CD4-positive, alpha-beta T cell (primary cell): Measurements from ENCODE around the gene ELMOD3. TPM values are rescaled to one million over a fixed set of nuclear protein-coding genes. Genes with fewer than 3 reads are reported as not detected.

Experiments used
- ATAC-seq: fragments of 200-7000 bp; cut with Tn5 transposase; one replicate; pipeline ENCODE4 v1.10.0; 2022; ENCODE audit warnings: mild to moderate bottlenecking; ENCODE audit not compliant: poor library complexity
- CTCF ChIA-PET: fragments of 350-600 bp; sonication (Branson Sonifier 250); formaldehyde crosslinking; loops from one replicate; lab custom pipeline; 2021; ENCODE audit warnings: antibody characterized with exemption, inconsistent platforms; lab: Charles Lee
- POLR2A ChIA-PET: fragments of 350-600 bp; sonication (Branson Sonifier 250); formaldehyde crosslinking; loops from one replicate; lab custom pipeline; 2021; ENCODE audit warnings: antibody characterized with exemption, inconsistent platforms; lab: Charles Lee
- DNase-seq, 14 experiments: peaks; one replicate each; pipeline ENCODE4 v3.0.0-alpha.2; 2013 to 2020; ENCODE audit warnings: mixed read lengths in 2 of 14
- H3K27ac ChIP-seq, 2 donors: one replicate each; pipeline versions ENCODE4 v1.5.1 to v1.7.0; 2013; ENCODE audit warnings: low read length in 2 of 2, low read depth in 1 of 2, mild to moderate bottlenecking in 1 of 2
- H3K27me3 ChIP-seq, 2 experiments: 1 replicate in 1 of 2; 2 replicates in 1 of 2; pipeline versions ENCODE4 v1.6.1 to v1.7.0; 2013; ENCODE audit warnings: low read length in 2 of 2, control low read depth in 1 of 2, mild to moderate bottlenecking in 1 of 2, moderate library complexity in 1 of 2; ENCODE audit not compliant: insufficient read depth in 2 of 2, control insufficient read depth in 1 of 2
- H3K36me3 ChIP-seq: one replicate; pipeline ENCODE4 v1.6.1; 2013; ENCODE audit warnings: low read length, control low read depth; ENCODE audit not compliant: insufficient read depth
- H3K4me1 ChIP-seq: one replicate; pipeline ENCODE4 v1.6.1; 2013; ENCODE audit warnings: low read length, control low read depth; ENCODE audit not compliant: insufficient read depth
- H3K4me3 ChIP-seq: one replicate; pipeline ENCODE4 v1.5.1; 2013; ENCODE audit warnings: mild to moderate bottlenecking, low read length, moderate library complexity
- H3K9me3 ChIP-seq, 2 experiments: 1 replicate in 1 of 2; 2 replicates in 1 of 2; pipeline versions ENCODE4 v1.6.1 to v1.7.0; 2013; ENCODE audit warnings: low read length in 2 of 2, mild to moderate bottlenecking in 2 of 2, control low read depth in 1 of 2, moderate library complexity in 1 of 2; ENCODE audit not compliant: control insufficient read depth in 1 of 2, insufficient read depth in 1 of 2
- H3K27ac Mint-ChIP-seq: one replicate; pipeline ENCODE4 v1.8.0; 2020; ENCODE audit warnings: mixed read lengths
- H3K27me3 Mint-ChIP-seq: one replicate; pipeline ENCODE4 v1.8.0; 2021; ENCODE audit warnings: mixed read lengths
- H3K36me3 Mint-ChIP-seq: one replicate; pipeline ENCODE4 v1.8.0; 2021; ENCODE audit warnings: low read depth, mixed read lengths
- H3K4me1 Mint-ChIP-seq: one replicate; pipeline ENCODE4 v1.8.0; 2021; ENCODE audit warnings: low read depth, mixed read lengths
- H3K4me3 Mint-ChIP-seq: one replicate; pipeline ENCODE4 v1.8.0; 2020; ENCODE audit warnings: mild to moderate bottlenecking, mixed read lengths
- H3K9me3 Mint-ChIP-seq: one replicate; pipeline ENCODE4 v1.8.0; 2020; ENCODE audit warnings: mixed read lengths
- intact Hi-C, 2 experiments: fragments of 100-400 bp; cut with DNase I in 1 of 2; cut with micrococcal nuclease in 1 of 2; formaldehyde crosslinking; loops; one replicate each; pipeline versions ENCODE4 v1.15.1 to v1.9.0; 2023 to 2025; cut with DNase I, micrococcal nuclease
- total RNA-seq, 174 experiments: library from RNA in 2 of 174; stranded (reverse) in 2 of 174; gene quantifications; one replicate each; pipeline ENCODE4 v1.2.3 and lab custom pipeline; 2021 to 2026
- TF ChIP-seq, protein P1 (sequence below): fragments of 200-600 bp; IDR thresholded peaks from one replicate; pipeline ENCODE4 v1.8.0; 2022; ENCODE audit warnings: antibody characterized with exemption, mild to moderate bottlenecking

The ELMOD3 gene
- total RNA-seq, 2 experiments from 2014 or later: 13.5 to 15.3 TPM

DNA sequence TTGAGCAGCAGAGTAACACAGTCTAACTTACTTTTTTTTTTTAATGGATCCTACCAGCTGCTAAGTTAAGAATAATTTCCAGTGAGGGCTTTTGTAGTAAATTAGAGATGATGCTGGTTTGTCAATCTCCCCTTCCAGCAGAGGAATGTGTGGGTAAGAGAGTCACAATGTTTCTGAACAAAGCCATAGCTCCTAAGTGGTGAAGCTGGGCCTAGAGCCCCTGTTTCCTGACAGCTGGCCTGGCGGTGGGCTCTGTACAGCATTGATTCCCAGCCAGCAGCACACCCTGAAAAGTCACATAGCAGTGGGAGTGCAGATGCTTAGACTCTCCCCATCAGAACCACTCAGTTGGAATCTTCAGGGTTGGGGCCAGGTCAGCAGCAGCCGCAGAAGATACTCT, 31.2 kb downstream of the ELMOD3 start:
- ATAC-seq: no peak
- H3K36me3 Mint-ChIP-seq: peaks cover 65% of the 10 kb centered on the region
- no peaks in the 10 kb centered on the region for H3K27me3 Mint-ChIP-seq
- no peaks in the 10 kb centered on the region for H3K9me3 Mint-ChIP-seq
- H3K4me3 Mint-ChIP-seq: no peak overlapping the region
- H3K27ac ChIP-seq: no peak overlapping the region
- no peaks in the 10 kb centered on the region for H3K9me3 ChIP-seq
- POLR2A ChIA-PET: interaction anchor here (1.5 kb wide), 1 partner anchor 31 kb away, joined by 3 read pairs; no protein-coding TSS in a partner anchor
- H3K27me3 ChIP-seq: no peaks in the 10 kb centered on the region
- H3K4me3 ChIP-seq: no peak overlapping the region
- TF ChIP-seq, protein P1, sequence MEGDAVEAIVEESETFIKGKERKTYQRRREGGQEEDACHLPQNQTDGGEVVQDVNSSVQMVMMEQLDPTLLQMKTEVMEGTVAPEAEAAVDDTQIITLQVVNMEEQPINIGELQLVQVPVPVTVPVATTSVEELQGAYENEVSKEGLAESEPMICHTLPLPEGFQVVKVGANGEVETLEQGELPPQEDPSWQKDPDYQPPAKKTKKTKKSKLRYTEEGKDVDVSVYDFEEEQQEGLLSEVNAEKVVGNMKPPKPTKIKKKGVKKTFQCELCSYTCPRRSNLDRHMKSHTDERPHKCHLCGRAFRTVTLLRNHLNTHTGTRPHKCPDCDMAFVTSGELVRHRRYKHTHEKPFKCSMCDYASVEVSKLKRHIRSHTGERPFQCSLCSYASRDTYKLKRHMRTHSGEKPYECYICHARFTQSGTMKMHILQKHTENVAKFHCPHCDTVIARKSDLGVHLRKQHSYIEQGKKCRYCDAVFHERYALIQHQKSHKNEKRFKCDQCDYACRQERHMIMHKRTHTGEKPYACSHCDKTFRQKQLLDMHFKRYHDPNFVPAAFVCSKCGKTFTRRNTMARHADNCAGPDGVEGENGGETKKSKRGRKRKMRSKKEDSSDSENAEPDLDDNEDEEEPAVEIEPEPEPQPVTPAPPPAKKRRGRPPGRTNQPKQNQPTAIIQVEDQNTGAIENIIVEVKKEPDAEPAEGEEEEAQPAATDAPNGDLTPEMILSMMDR: no peak
- no peaks in the 10 kb centered on the region for H3K4me1 Mint-ChIP-seq
- no peak overlapping the region for H3K27ac Mint-ChIP-seq
- H3K4me1 ChIP-seq: no peaks in the 10 kb centered on the region
- CTCF ChIA-PET: no interaction called here
- H3K36me3 ChIP-seq: peaks cover 43% of the 10 kb centered on the region
- DNase-seq: no peak
- intact Hi-C loops: no loop called here

DNA sequence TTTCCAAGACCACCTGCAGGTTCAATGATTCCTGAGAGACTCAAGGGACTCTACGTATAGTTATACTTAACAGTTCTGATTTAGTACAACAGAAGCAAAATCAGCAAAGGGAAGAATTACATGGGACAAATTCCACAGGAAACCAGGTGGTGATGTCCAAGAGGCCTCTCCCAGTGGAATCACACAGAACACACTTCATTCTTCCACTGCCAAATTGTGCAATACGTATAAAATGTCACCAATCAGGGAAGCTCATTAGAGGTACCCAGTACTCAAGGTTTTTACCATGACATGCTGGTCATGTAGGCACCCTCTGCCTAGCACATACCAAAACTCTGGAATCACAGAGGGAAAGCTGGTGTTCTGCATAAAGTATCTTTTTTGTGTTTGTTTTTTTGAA, 33.2 kb downstream of the ELMOD3 start:
- Mint-ChIP-seq H3K36me3 (peaks cover 74% of the 10 kb centered on the region), H3K4me3 (no peak overlapping the region), H3K4me1 (peaks cover 13% of the 10 kb centered on the region), H3K9me3 (no peaks in the 10 kb centered on the region), H3K27ac (no peak overlapping the region), H3K27me3 (no peaks in the 10 kb centered on the region)
- H3K4me1 ChIP-seq: peaks cover 14% of the 10 kb centered on the region
- DNase-seq: no peak
- H3K36me3 ChIP-seq: peaks cover 50% of the 10 kb centered on the region
- no peaks in the 10 kb centered on the region for H3K9me3 ChIP-seq
- ATAC-seq: no peak
- H3K27ac ChIP-seq: no peak overlapping the region
- CTCF ChIA-PET: interaction anchor here (1.7 kb wide), 1 partner anchor 164 kb away, joined by 4 read pairs; no protein-coding TSS in a partner anchor
- TF ChIP-seq, protein P1: no peak
- no peaks in the 10 kb centered on the region for H3K27me3 ChIP-seq
- intact Hi-C loops: no loop called here
- H3K4me3 ChIP-seq: no peak overlapping the region
- POLR2A ChIA-PET: no interaction called here

DNA sequence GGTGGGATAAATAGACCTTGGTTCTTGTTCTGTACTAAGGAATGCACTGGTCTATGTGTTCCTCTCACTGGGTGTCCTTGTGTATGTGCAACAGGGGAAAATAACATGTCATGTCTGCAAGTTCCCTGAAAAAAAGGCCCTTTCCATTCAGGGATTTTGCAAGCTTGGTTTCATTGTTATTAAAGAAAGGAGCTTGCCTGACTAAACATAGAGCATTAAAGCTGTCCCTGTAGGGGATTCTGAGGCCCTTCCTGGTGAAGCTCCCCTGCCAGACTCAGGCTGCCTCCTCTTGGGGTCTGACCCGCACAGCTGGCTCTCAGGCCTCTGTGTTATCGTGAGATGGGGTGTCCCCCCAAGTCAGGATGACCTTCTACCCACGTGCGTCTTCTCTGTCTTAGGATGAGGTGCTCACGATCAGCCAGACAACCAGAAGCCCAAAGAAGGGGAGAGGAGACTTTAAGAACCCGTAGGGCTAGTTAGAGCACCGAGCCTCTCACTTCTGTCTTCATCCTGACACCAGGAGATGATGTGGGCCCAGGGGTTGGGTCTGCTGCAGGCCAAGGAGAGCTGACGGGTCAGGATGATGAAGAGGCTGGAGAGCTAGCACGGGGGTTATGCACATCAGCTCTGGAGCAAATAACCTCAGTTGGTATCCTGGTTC, 34.4 kb downstream of the ELMOD3 start:
- Mint-ChIP-seq H3K4me3 (no peak overlapping the region), H3K4me1 (peaks cover 14% of the 10 kb centered on the region), H3K27ac (no peak overlapping the region), H3K9me3 (no peaks in the 10 kb centered on the region), H3K36me3 (peaks cover 67% of the 10 kb centered on the region), H3K27me3 (no peaks in the 10 kb centered on the region)
- H3K27ac ChIP-seq: no peak overlapping the region
- no peak for DNase-seq
- no peak for ATAC-seq
- no peak overlapping the region for H3K4me3 ChIP-seq
- TF ChIP-seq, protein P1: no peak
- POLR2A ChIA-PET: interaction anchor here (0.7 to 1.0 kb wide), 2 partner anchors 14 to 161 kb away, joined by 3 read pairs; no protein-coding TSS in a partner anchor
- CTCF ChIA-PET: interaction anchor here (0.6 to 3.5 kb wide), 2 partner anchors 19 to 163 kb away, joined by 4 to 23 read pairs; no protein-coding TSS in a partner anchor
- intact Hi-C loops: no loop called here
- peaks cover 15% of the 10 kb centered on the region for H3K4me1 ChIP-seq
- no peaks in the 10 kb centered on the region for H3K9me3 ChIP-seq
- H3K36me3 ChIP-seq: peaks cover 52% of the 10 kb centered on the region
- H3K27me3 ChIP-seq: no peaks in the 10 kb centered on the region
